Panc1 (cell line): Measurements from ENCODE around the gene POU2F1.

Experiments used
- POLR2AphosphoS5 ChIP-seq: IDR thresholded peaks from 2 replicates; pipeline ENCODE4 v1.6.1; 2012; ENCODE audit warnings: mild to moderate bottlenecking, low read depth, low read length, moderate library complexity
- SIN3A ChIP-seq: IDR thresholded peaks from 2 replicates; pipeline ENCODE4 v1.6.1; 2012; ENCODE audit warnings: low read depth, mild to moderate bottlenecking, low read length, moderate library complexity, borderline replicate concordance; ENCODE audit not compliant: insufficient read depth
- TF ChIP-seq, protein P1 (sequence below): fragments of 450-650 bp; IDR thresholded peaks from 2 replicates; pipeline ENCODE4 v1.5.1; 2017; ENCODE audit warnings: mild to moderate bottlenecking
- TF ChIP-seq, protein P2 (sequence below), 2 experiments: IDR thresholded peaks; 2 replicates each; pipeline ENCODE4 v1.6.1; 2011 to 2012; ENCODE audit warnings: low read depth in 2 of 2, control low read depth in 1 of 2, low read length in 1 of 2, mild to moderate bottlenecking in 1 of 2, moderate library complexity in 1 of 2; ENCODE audit not compliant: insufficient read depth in 1 of 2

DNA sequence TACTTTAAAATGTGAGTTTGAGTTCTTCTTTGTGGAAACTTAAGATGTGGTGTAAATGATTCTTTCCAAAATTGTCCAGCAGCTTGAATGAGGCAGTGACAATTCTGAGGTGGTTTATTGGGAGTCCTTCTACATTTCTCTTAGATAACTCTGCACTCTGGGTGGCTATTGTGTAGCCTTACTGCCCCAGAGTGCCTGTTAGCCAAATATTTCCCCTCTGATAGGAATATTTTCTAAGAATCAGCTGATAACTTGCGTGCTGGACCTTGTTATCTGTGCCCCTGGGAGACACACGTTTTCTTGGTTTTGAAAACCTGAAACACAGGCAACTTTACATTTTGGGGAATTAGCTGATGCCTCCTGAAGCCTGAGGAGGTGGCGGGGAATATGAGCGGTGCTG lies 206.0 kb downstream of the POU2F1 start:
- TF ChIP-seq, protein P1, sequence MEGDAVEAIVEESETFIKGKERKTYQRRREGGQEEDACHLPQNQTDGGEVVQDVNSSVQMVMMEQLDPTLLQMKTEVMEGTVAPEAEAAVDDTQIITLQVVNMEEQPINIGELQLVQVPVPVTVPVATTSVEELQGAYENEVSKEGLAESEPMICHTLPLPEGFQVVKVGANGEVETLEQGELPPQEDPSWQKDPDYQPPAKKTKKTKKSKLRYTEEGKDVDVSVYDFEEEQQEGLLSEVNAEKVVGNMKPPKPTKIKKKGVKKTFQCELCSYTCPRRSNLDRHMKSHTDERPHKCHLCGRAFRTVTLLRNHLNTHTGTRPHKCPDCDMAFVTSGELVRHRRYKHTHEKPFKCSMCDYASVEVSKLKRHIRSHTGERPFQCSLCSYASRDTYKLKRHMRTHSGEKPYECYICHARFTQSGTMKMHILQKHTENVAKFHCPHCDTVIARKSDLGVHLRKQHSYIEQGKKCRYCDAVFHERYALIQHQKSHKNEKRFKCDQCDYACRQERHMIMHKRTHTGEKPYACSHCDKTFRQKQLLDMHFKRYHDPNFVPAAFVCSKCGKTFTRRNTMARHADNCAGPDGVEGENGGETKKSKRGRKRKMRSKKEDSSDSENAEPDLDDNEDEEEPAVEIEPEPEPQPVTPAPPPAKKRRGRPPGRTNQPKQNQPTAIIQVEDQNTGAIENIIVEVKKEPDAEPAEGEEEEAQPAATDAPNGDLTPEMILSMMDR: no peak
- TF ChIP-seq POLR2AphosphoS5 (no peak), SIN3A (no peak)
- TF ChIP-seq, protein P2, sequence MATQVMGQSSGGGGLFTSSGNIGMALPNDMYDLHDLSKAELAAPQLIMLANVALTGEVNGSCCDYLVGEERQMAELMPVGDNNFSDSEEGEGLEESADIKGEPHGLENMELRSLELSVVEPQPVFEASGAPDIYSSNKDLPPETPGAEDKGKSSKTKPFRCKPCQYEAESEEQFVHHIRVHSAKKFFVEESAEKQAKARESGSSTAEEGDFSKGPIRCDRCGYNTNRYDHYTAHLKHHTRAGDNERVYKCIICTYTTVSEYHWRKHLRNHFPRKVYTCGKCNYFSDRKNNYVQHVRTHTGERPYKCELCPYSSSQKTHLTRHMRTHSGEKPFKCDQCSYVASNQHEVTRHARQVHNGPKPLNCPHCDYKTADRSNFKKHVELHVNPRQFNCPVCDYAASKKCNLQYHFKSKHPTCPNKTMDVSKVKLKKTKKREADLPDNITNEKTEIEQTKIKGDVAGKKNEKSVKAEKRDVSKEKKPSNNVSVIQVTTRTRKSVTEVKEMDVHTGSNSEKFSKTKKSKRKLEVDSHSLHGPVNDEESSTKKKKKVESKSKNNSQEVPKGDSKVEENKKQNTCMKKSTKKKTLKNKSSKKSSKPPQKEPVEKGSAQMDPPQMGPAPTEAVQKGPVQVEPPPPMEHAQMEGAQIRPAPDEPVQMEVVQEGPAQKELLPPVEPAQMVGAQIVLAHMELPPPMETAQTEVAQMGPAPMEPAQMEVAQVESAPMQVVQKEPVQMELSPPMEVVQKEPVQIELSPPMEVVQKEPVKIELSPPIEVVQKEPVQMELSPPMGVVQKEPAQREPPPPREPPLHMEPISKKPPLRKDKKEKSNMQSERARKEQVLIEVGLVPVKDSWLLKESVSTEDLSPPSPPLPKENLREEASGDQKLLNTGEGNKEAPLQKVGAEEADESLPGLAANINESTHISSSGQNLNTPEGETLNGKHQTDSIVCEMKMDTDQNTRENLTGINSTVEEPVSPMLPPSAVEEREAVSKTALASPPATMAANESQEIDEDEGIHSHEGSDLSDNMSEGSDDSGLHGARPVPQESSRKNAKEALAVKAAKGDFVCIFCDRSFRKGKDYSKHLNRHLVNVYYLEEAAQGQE (IDR thresholded peaks at IDR 0.05; ENCODE audit: insufficient read depth in 1 of 2, low read depth in 2 of 2, low read length in 1 of 2): no peak
